ENCODE measurements around the gene TUBB6.

The TUBB6 gene

GRCh38 chr18:12328179-12328823 is 20.3 kb downstream of the TUBB6 start:
- peaks cover 33 to 58% of the 10 kb centered on the region in 2 experiments for H3K36me3 ChIP-seq (ENCODE audit: control insufficient read depth in 2 of 2, insufficient read depth in 1 of 2, low read length in 2 of 2)
- no peaks in the 10 kb centered on the region; the same call in 1 of the 2 replicates for H3K4me1 ChIP-seq (ENCODE audit: control insufficient read depth, insufficient read depth, low read length)
- no peak overlapping the region for H3K4me3 ChIP-seq (ENCODE audit: low read depth, low read length)
- CTCF ChIA-PET = interaction anchor here (0.5 to 2.9 kb wide), 42 partner anchors 8 to 670 kb away, joined by 3 to 101 read pairs (median 4); partner anchors contain the start of genes AFG3L2 and TUBB6
- TF ChIP-seq, protein P1, sequence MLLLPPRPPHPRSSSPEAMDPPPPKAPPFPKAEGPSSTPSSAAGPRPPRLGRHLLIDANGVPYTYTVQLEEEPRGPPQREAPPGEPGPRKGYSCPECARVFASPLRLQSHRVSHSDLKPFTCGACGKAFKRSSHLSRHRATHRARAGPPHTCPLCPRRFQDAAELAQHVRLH (tag by site-specific recombination; IDR thresholded peaks at IDR 0.05) = peak; percentile 24; the same call in 1 of the 2 replicates
- TF ChIP-seq ZFP37 (tag by site-specific recombination; IDR thresholded peaks at IDR 0.05) (0 out of 2 replicates have a peak, but pooled peaks have one; percentile 58), ZNF610 (tag by site-specific recombination; IDR thresholded peaks at IDR 0.05; ENCODE audit: borderline replicate concordance) (no peak), ZBTB17 (tag by site-specific recombination; IDR thresholded peaks at IDR 0.05) (no peak; the same call in 1 of the 2 replicates), ZNF76 (tag by site-specific recombination; IDR thresholded peaks at IDR 0.05; ENCODE audit: borderline replicate concordance, low read depth) (no peak), ZNF133 (tag by site-specific recombination; IDR thresholded peaks at IDR 0.05) (no peak), ZXDB (tag by site-specific recombination; IDR thresholded peaks at IDR 0.05) (0 out of 2 replicates have a peak, but pooled peaks have one; percentile 32)
- H3K9me3 ChIP-seq (ENCODE audit: control insufficient read depth, insufficient read depth, low read depth, low read length) = no peaks in the 10 kb centered on the region
- no peak overlapping the region for H3K27ac ChIP-seq (ENCODE audit: extremely low read depth, low read depth, low read length)
- POLR2A ChIA-PET = interaction anchor here (0.6 to 2.3 kb wide), 5 partner anchors 11 to 49 kb away, joined by 3 to 14 read pairs (median 4); partner anchors contain the start of gene AFG3L2

- TF ChIP-seq IKZF3 (tag by site-specific recombination; IDR thresholded peaks at IDR 0.05) (no peak), YY1 (tag by site-specific recombination; IDR thresholded peaks at IDR 0.05) (no peak), BCL11A (tag by site-specific recombination; IDR thresholded peaks at IDR 0.05; ENCODE audit: low read depth) (no peak), PATZ1 (tag by site-specific recombination; IDR thresholded peaks at IDR 0.05) (no peak), ZNF433 (tag by site-specific recombination; IDR thresholded peaks at IDR 0.05; ENCODE audit: low read depth) (no peak), ZNF837 (tag by site-specific recombination; IDR thresholded peaks at IDR 0.05) (no peak), REST (tag by site-specific recombination; IDR thresholded peaks at IDR 0.05) (no peak), KLF10 (tag by site-specific recombination; IDR thresholded peaks at IDR 0.05) (no peak)
- TF ChIP-seq, protein P2, sequence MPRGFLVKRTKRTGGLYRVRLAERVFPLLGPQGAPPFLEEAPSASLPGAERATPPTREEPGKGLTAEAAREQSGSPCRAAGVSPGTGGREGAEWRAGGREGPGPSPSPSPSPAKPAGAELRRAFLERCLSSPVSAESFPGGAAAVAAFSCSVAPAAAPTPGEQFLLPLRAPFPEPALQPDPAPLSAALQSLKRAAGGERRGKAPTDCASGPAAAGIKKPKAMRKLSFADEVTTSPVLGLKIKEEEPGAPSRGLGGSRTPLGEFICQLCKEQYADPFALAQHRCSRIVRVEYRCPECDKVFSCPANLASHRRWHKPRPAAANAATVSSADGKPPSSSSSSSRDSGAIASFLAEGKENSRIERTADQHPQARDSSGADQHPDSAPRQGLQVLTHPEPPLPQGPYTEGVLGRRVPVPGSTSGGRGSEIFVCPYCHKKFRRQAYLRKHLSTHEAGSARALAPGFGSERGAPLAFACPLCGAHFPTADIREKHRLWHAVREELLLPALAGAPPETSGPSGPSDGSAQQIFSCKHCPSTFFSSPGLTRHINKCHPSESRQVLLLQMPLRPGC (tag by site-specific recombination; IDR thresholded peaks at IDR 0.05) = no peak
- no peaks in the 10 kb centered on the region; the same call in 1 of the 2 replicates for H3K4me1 ChIP-seq (ENCODE audit: control insufficient read depth, insufficient read depth, low read length)
- peaks cover 34 to 67% of the 10 kb centered on the region in 2 experiments for H3K36me3 ChIP-seq (ENCODE audit: control insufficient read depth in 2 of 2, insufficient read depth in 1 of 2, low read length in 2 of 2)
- no peak overlapping the region for H3K27ac ChIP-seq (ENCODE audit: extremely low read depth, low read depth, low read length)
- CTCF ChIA-PET = interaction anchor here (0.6 to 2.9 kb wide), 10 partner anchors 10 to 192 kb away, joined by 3 to 101 read pairs (median 7); partner anchors contain the start of gene TUBB6
- POLR2A ChIA-PET = interaction anchor here (2.3 kb wide), 1 partner anchor 48 kb away, joined by 14 read pairs; the partner anchor contains the start of gene AFG3L2
- H3K4me3 ChIP-seq (ENCODE audit: low read depth, low read length) = no peak overlapping the region
- no peaks in the 10 kb centered on the region for H3K9me3 ChIP-seq (ENCODE audit: control insufficient read depth, insufficient read depth, low read depth, low read length)
Observed at GRCh38 chr18:12329125-12329698, 21.2 kb downstream of the TUBB6 start.
